ENCODE measurements around the gene F2RL1. TPM values are rescaled to one million over a fixed set of nuclear protein-coding genes. Genes with fewer than 3 reads are reported as not detected.

Gene F2RL1
- total and polyA plus RNA-seq, 2 of the 8 experiments (the other 6 are each of a cell fraction or from before 2014, with no cell fraction given): 23.2 to 26.6 TPM

DNA sequence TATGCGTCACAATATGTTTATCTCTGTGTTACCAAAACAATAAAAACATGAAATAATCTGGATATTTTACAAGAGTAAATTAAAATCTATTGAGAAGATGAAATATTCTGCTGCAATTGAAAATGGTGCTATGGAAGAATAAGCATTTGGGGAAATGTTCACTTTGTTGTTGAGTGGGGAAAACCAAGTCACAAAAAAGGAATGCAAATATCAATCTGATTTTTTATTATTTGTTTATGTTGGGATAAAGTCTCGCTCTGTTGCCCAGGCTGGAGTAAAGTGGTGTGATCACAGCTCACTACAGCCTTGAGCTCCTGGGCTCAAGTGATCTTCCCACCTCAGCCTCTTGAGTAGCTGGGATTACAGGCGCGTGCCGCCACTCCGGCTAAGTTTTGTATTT lies 8.6 kb upstream of the F2RL1 start:
- Histone ChIP-seq H3K23ac (ENCODE audit: insufficient read length) (no peak overlapping the region), H3K36me3 (ENCODE audit: control insufficient read depth in 2 of 4, insufficient read depth in 4 of 4, low read length in 3 of 4) (peaks cover 0 to 4% (median 0%) of the 10 kb centered on the region in 4 experiments; a peak in 1 of 8 replicates), H3K4me2 (ENCODE audit: insufficient read depth in 1 of 2, low read depth in 2 of 2, low read length in 2 of 2) (no peak overlapping the region), H2BK12ac (ENCODE audit: low read depth, low read length) (peak overlapping the region; percentile 27; the same call in 1 of the 2 replicates), H2BK5ac (ENCODE audit: low read depth, low read length) (no peak overlapping the region), H4K91ac (replicated peaks; ENCODE audit: insufficient read length, low read length) (no peak overlapping the region), H3K27me3 (replicated peaks in 1 of 4; ENCODE audit: control insufficient read depth in 3 of 4, extremely low read depth in 1 of 4, insufficient read depth in 3 of 4, low read length in 3 of 4) (no peaks in the 10 kb centered on the region), H3K14ac (ENCODE audit: insufficient read length) (no peak overlapping the region), H4K5ac (ENCODE audit: insufficient read length, low read depth, low read length) (no peak overlapping the region), H2BK120ac (replicated peaks; ENCODE audit: low read depth, low read length) (no peak overlapping the region), H3K79me2 (ENCODE audit: control insufficient read depth in 1 of 2, insufficient read depth in 2 of 2, low read length in 2 of 2) (no peaks in the 10 kb centered on the region), H3K4ac (replicated peaks; ENCODE audit: insufficient read length, low read depth, low read length) (no peak overlapping the region), H2AFZ (ENCODE audit: low read length) (no peak overlapping the region), H3K23me2 (ENCODE audit: low read depth, low read length) (peaks cover 3% of the 10 kb centered on the region), H3K18ac (ENCODE audit: extremely low read depth, low read length) (no peak overlapping the region), H3K4me1 (replicated peaks in 1 of 4; ENCODE audit: control insufficient read depth in 3 of 4, insufficient read depth in 4 of 4, low read length in 3 of 4) (peaks cover 8 to 22% (median 17%) of the 10 kb centered on the region in 4 experiments; a peak in 5 of 7 replicates), H2AK5ac (ENCODE audit: low read depth, low read length) (no peak overlapping the region), H3K9me3 (ENCODE audit: insufficient read depth in 2 of 2, low read depth in 1 of 2, low read length in 1 of 2) (peaks cover 3 to 17% of the 10 kb centered on the region in 2 experiments; a peak in 3 of 4 replicates), H3K56ac (replicated peaks; ENCODE audit: insufficient read length, low read depth, low read length) (no peak overlapping the region), H2BK20ac (ENCODE audit: low read length) (peak overlapping the region; percentile 18; the same call in 1 of the 2 replicates), H3K79me1 (ENCODE audit: low read depth, low read length) (no peaks in the 10 kb centered on the region), H4K20me1 (replicated peaks in 1 of 2; ENCODE audit: control insufficient read depth in 1 of 2, insufficient read depth in 2 of 2, low read length in 2 of 2) (no peaks in the 10 kb centered on the region), H3K9ac (replicated peaks in 1 of 4; ENCODE audit: extremely low read depth in 1 of 4, low read depth in 3 of 4, low read length in 3 of 4) (no peak overlapping the region), H4K8ac (ENCODE audit: extremely low read depth, insufficient read depth, low read length) (no peak overlapping the region), H2BK15ac (ENCODE audit: low read length) (no peak overlapping the region), H3K4me3 (ENCODE audit: extremely low read depth in 1 of 4, insufficient read depth in 2 of 4, low read depth in 3 of 4, low read length in 4 of 4) (no peak overlapping the region), H3K27ac (ENCODE audit: low read depth, low read length) (no peak overlapping the region)
- POLR2A ChIA-PET (ENCODE audit: partially characterized antibody): interaction anchor here (4.4 to 11.5 kb wide), 2 partner anchors 8 to 20 kb away, joined by 35 to 131 read pairs; partner anchors contain the start of gene F2RL1
- DNase-seq (ENCODE audit: low read depth in 1 of 2, low spot score in 2 of 2) (no peak), FAIRE-seq (no peak)
- CTCF ChIA-PET (ENCODE audit: partially characterized antibody): interaction anchor here (0.9 to 1.7 kb wide), 2 partner anchors 35 to 83 kb away, joined by 3 to 8 read pairs; no protein-coding TSS in a partner anchor
- whole genome bisulfite sequencing, 2 experiments (ENCODE audit: extremely low coverage in 1 of 2, insufficient coverage in 1 of 2, insufficient read length in 1 of 2, insufficient replicate concordance in 2 of 2, low coverage in 1 of 2, low lambda C conversion rate in 2 of 2, missing lambda C conversion rate in 1 of 2): 94% methylated on average over 6 of the region's 6 CpGs; no CpG with 5 or more reads in 1 of the 2 experiments
- TF ChIP-seq EGR1 (IDR thresholded peaks at IDR 0.05; ENCODE audit: borderline replicate concordance, low read depth, low read length) (no peak), PHF8 (conservative IDR thresholded peaks at IDR 0.05; ENCODE audit: low read depth, low read length) (no peak), RFX5 (IDR thresholded peaks at IDR 0.05; ENCODE audit: borderline replicate concordance, low read depth, low read length) (no peak), TBP (IDR thresholded peaks at IDR 0.05; ENCODE audit: low read depth, low read length) (no peak), SUZ12 (IDR thresholded peaks at IDR 0.05; ENCODE audit: low read length) (no peak), CHD1 (IDR thresholded peaks at IDR 0.05; ENCODE audit: low read depth, low read length) (no peak), SIX5 (IDR thresholded peaks at IDR 0.05; ENCODE audit: low read depth, low read length) (no peak)
- TF ChIP-seq, protein P1, sequence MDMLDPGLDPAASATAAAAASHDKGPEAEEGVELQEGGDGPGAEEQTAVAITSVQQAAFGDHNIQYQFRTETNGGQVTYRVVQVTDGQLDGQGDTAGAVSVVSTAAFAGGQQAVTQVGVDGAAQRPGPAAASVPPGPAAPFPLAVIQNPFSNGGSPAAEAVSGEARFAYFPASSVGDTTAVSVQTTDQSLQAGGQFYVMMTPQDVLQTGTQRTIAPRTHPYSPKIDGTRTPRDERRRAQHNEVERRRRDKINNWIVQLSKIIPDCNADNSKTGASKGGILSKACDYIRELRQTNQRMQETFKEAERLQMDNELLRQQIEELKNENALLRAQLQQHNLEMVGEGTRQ (IDR thresholded peaks at IDR 0.05; ENCODE audit: low read length): no peak
- TF ChIP-seq, protein P2, sequence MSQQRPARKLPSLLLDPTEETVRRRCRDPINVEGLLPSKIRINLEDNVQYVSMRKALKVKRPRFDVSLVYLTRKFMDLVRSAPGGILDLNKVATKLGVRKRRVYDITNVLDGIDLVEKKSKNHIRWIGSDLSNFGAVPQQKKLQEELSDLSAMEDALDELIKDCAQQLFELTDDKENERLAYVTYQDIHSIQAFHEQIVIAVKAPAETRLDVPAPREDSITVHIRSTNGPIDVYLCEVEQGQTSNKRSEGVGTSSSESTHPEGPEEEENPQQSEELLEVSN (IDR thresholded peaks at IDR 0.05): no peak
- TF ChIP-seq, protein P3, sequence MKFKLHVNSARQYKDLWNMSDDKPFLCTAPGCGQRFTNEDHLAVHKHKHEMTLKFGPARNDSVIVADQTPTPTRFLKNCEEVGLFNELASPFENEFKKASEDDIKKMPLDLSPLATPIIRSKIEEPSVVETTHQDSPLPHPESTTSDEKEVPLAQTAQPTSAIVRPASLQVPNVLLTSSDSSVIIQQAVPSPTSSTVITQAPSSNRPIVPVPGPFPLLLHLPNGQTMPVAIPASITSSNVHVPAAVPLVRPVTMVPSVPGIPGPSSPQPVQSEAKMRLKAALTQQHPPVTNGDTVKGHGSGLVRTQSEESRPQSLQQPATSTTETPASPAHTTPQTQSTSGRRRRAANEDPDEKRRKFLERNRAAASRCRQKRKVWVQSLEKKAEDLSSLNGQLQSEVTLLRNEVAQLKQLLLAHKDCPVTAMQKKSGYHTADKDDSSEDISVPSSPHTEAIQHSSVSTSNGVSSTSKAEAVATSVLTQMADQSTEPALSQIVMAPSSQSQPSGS (IDR thresholded peaks at IDR 0.05; ENCODE audit: low read length): no peak
